Cardiac septum (tissue), 1 donor: ENCODE measurements around the gene MCOLN3. TPM values are rescaled to one million over a fixed set of nuclear protein-coding genes. Genes with fewer than 3 reads are reported as not detected.

Experiments
- total RNA-seq: library from RNA; stranded (reverse); fragmentation: NEBNext Ultra II Directional; extraction: Animal tissue kit (Norgen Biotek cat#: 25700); gene quantifications from one replicate; pipeline ENCODE4 v1.2.1, GENCODE V29; 2021
- donor health status: DM: no; HTN: no; CAD: no.

Gene MCOLN3
- total RNA-seq, 1 donor from 2014 or later, result 0.94 TPM

Other genes starting within 250 kb of the MCOLN3 start
- gene LPAR3, start 155.3 kb downstream of the MCOLN3 start, total RNA-seq, result 2.0 TPM
- 0.13 TPM for gene MCOLN2, start 51.4 kb downstream of the MCOLN3 start, total RNA-seq
- gene SYDE2, start 152.5 kb upstream of the MCOLN3 start, total RNA-seq, result 20.2 TPM
- 17.4 TPM for gene C1orf52, start 211.2 kb upstream of the MCOLN3 start, total RNA-seq
- 8.7 TPM for gene BCL10, start 228.1 kb upstream of the MCOLN3 start, total RNA-seq